Neural crest cell (in vitro differentiated cells): Measurements from ENCODE around the gene SAMD3. TPM values are rescaled to one million over a fixed set of nuclear protein-coding genes. Genes with fewer than 3 reads are reported as not detected.

ENCODE experiments used
- DNase-seq: peaks from one replicate; pipeline ENCODE4 v3.0.0; 2021; ENCODE audit warnings: low read depth, mixed read lengths, low spot score
- H3K27ac Mint-ChIP-seq: one replicate; pipeline ENCODE4 v1.8.0; 2021; ENCODE audit warnings: mild to moderate bottlenecking, mixed read lengths; ENCODE audit not compliant: unreplicated experiment
- H3K27me3 Mint-ChIP-seq: 2 replicates; pipeline ENCODE4 v1.8.0; 2021; ENCODE audit warnings: low read depth, mild to moderate bottlenecking, mixed read lengths
- H3K36me3 Mint-ChIP-seq: 2 replicates; pipeline ENCODE4 v1.8.0; 2021; ENCODE audit warnings: low read depth, mild to moderate bottlenecking, mixed read lengths
- H3K4me1 Mint-ChIP-seq: 2 replicates; pipeline ENCODE4 v1.8.0; 2021; ENCODE audit warnings: mixed read lengths
- H3K4me3 Mint-ChIP-seq: one replicate; pipeline ENCODE4 v1.8.0; 2021; ENCODE audit warnings: mild to moderate bottlenecking, mixed read lengths
- H3K9me3 Mint-ChIP-seq: 2 replicates; pipeline ENCODE4 v1.8.0; 2021; ENCODE audit warnings: mixed read lengths
- CTCF ChIP-seq: fragments of 200-600 bp; sonication (generic); conservative IDR thresholded peaks from 2 replicates; pipeline ENCODE4 v1.5.0; 2021; ENCODE audit warnings: antibody characterized with exemption, mild to moderate bottlenecking
- total RNA-seq: library from RNA; stranded (reverse); gene quantifications from 2 replicates; pipeline ENCODE4 v1.2.1, GENCODE V29; 2021

The SAMD3 gene
- total RNA-seq, 1 donor from 2014 or later, result 0.58 TPM

- H3K36me3 Mint-ChIP-seq, result peaks cover 5% of the 10 kb centered on the region
- H3K27ac Mint-ChIP-seq, result no peak overlapping the region
- no peak for TF ChIP-seq CTCF
- no peak for DNase-seq
- no peaks in the 10 kb centered on the region for H3K27me3 Mint-ChIP-seq
- peaks cover 9% of the 10 kb centered on the region for H3K4me1 Mint-ChIP-seq
- H3K4me3 Mint-ChIP-seq, result no peak overlapping the region
- H3K9me3 Mint-ChIP-seq, result peaks cover 11% of the 10 kb centered on the region
Measured at GRCh38 chr6:130188207-130188899, 34.4 kb downstream of the SAMD3 start.

GRCh38 chr6:130187335-130188206 lies 35.2 kb downstream of the SAMD3 start:
- no peak for TF ChIP-seq CTCF
- Mint-ChIP-seq H3K27me3 (no peaks in the 10 kb centered on the region), H3K9me3 (peaks cover 9% of the 10 kb centered on the region), H3K27ac (no peak overlapping the region), H3K36me3 (peaks cover 5% of the 10 kb centered on the region), H3K4me3 (no peak overlapping the region), H3K4me1 (peaks cover 9% of the 10 kb centered on the region)
- DNase-seq, result no peak

- H3K27me3 Mint-ChIP-seq, result no peaks in the 10 kb centered on the region
- no peak for TF ChIP-seq CTCF
- H3K9me3 Mint-ChIP-seq, result peaks cover 2% of the 10 kb centered on the region
- H3K36me3 Mint-ChIP-seq, result peaks cover 5% of the 10 kb centered on the region
- DNase-seq, result no peak
- no peak overlapping the region for H3K27ac Mint-ChIP-seq
- peaks cover 9% of the 10 kb centered on the region for H3K4me1 Mint-ChIP-seq
- H3K4me3 Mint-ChIP-seq, result no peak overlapping the region
Measured at GRCh38 chr6:130185658-130186057, 37.1 kb downstream of the SAMD3 start.

- no peaks in the 10 kb centered on the region for H3K27me3 Mint-ChIP-seq
- H3K9me3 Mint-ChIP-seq, result peaks cover 2% of the 10 kb centered on the region
- no peaks in the 10 kb centered on the region for H3K36me3 Mint-ChIP-seq
- H3K4me1 Mint-ChIP-seq, result no peaks in the 10 kb centered on the region
- no peak for DNase-seq
- no peak overlapping the region for H3K27ac Mint-ChIP-seq
- no peak for TF ChIP-seq CTCF
- H3K4me3 Mint-ChIP-seq, result no peak overlapping the region
Measured at GRCh38 chr6:130183271-130184222, 39.2 kb downstream of the SAMD3 start.

- no peak for TF ChIP-seq CTCF
- no peaks in the 10 kb centered on the region for H3K4me1 Mint-ChIP-seq
- H3K27ac Mint-ChIP-seq, result no peak overlapping the region
- H3K4me3 Mint-ChIP-seq, result no peak overlapping the region
- no peak for DNase-seq
- no peaks in the 10 kb centered on the region for H3K36me3 Mint-ChIP-seq
- H3K9me3 Mint-ChIP-seq, result peaks cover 2% of the 10 kb centered on the region
- no peaks in the 10 kb centered on the region for H3K27me3 Mint-ChIP-seq
Measured at GRCh38 chr6:130182466-130182865, 40.3 kb downstream of the SAMD3 start.
